ENCODE measurements around the gene ULK2.
"Not testable (repeated sequence)": the region's sequence is repeated elsewhere in the genome, so short reads cannot be mapped to it uniquely, and the experiment has no call there.

ULK2 gene

GRCh38 chr17:19769946-19770652 is 97.6 kb downstream of the ULK2 start:
- no peaks in the 10 kb centered on the region for H3K79me1 ChIP-seq (ENCODE audit: low read length)
- no peak overlapping the region for H3K27ac ChIP-seq (ENCODE audit: low read depth, low read length)
- H4K5ac ChIP-seq (ENCODE audit: low read length), result no peak overlapping the region
- H2AK5ac ChIP-seq (ENCODE audit: low read length), result no peak overlapping the region
- H3K56ac ChIP-seq (ENCODE audit: low read length), result no peak overlapping the region
- no peak overlapping the region for H3K4ac ChIP-seq (ENCODE audit: low read depth, low read length)
- no peak overlapping the region for H2BK15ac ChIP-seq (replicated peaks; ENCODE audit: low read depth)
- no peak overlapping the region for H3K4me2 ChIP-seq (ENCODE audit: low read length)
- H3K36me3 ChIP-seq (ENCODE audit: control insufficient read depth, insufficient read depth, low read length), result no peaks in the 10 kb centered on the region
- H3K9ac ChIP-seq (ENCODE audit: low read length), result no peak overlapping the region
- no peak overlapping the region for H2BK5ac ChIP-seq (ENCODE audit: low read length)
- H3K4me1 ChIP-seq (ENCODE audit: control insufficient read depth, low read depth, low read length), result no peaks in the 10 kb centered on the region
- H3K27me3 ChIP-seq (ENCODE audit: insufficient read depth, low read length, poor library complexity), result no peaks in the 10 kb centered on the region
- no peak overlapping the region for H4K8ac ChIP-seq (ENCODE audit: low read depth, low read length)
- no peak overlapping the region for H2BK120ac ChIP-seq (ENCODE audit: low read depth, low read length)
- H3K18ac ChIP-seq (ENCODE audit: low read length), result no peak overlapping the region
- H3K79me2 ChIP-seq (ENCODE audit: control insufficient read depth, insufficient read depth, low read length), result no peaks in the 10 kb centered on the region
- no peak for DNase-seq
- WGBS (ENCODE audit: extremely low coverage, insufficient coverage, low lambda C conversion rate), result no CpG with 5 or more reads among the region's 7 CpGs
- no peak overlapping the region for H3K23ac ChIP-seq (ENCODE audit: low read length)
- H3K4me3 ChIP-seq (ENCODE audit: low read length), result no peak overlapping the region

GRCh38 chr17:19768046-19768782 is 99.5 kb downstream of the ULK2 start:
- Histone ChIP-seq H3K4me2 (ENCODE audit: low read length) (no peak overlapping the region), H4K8ac (ENCODE audit: low read depth, low read length) (no peak overlapping the region), H3K4ac (ENCODE audit: low read depth, low read length) (no peak overlapping the region), H3K9ac (ENCODE audit: low read length) (no peak overlapping the region), H3K27ac (ENCODE audit: low read depth, low read length) (no peak overlapping the region), H3K18ac (ENCODE audit: low read length) (no peak overlapping the region), H3K27me3 (ENCODE audit: insufficient read depth, low read length, poor library complexity) (no peaks in the 10 kb centered on the region), H2BK15ac (replicated peaks; ENCODE audit: low read depth) (no peak overlapping the region), H2AK5ac (ENCODE audit: low read length) (no peak overlapping the region), H4K5ac (ENCODE audit: low read length) (no peak overlapping the region), H3K79me1 (ENCODE audit: low read length) (no peaks in the 10 kb centered on the region), H3K56ac (ENCODE audit: low read length) (no peak overlapping the region), H2BK5ac (ENCODE audit: low read length) (no peak overlapping the region), H3K36me3 (ENCODE audit: control insufficient read depth, insufficient read depth, low read length) (no peaks in the 10 kb centered on the region), H3K4me3 (ENCODE audit: low read length) (no peak overlapping the region), H3K23ac (ENCODE audit: low read length) (no peak overlapping the region), H3K79me2 (ENCODE audit: control insufficient read depth, insufficient read depth, low read length) (no peaks in the 10 kb centered on the region), H2BK120ac (ENCODE audit: low read depth, low read length) (no peak overlapping the region), H3K4me1 (ENCODE audit: control insufficient read depth, low read depth, low read length) (no peaks in the 10 kb centered on the region)
- no peak for DNase-seq
- no CpG with 5 or more reads among the region's 10 CpGs for WGBS (ENCODE audit: extremely low coverage, insufficient coverage, low lambda C conversion rate)

- Histone ChIP-seq H4K5ac (ENCODE audit: low read length) (no peak overlapping the region), H3K56ac (ENCODE audit: low read length) (no peak overlapping the region), H3K18ac (ENCODE audit: low read length) (no peak overlapping the region), H2AK5ac (ENCODE audit: low read length) (no peak overlapping the region), H3K4me2 (ENCODE audit: low read length) (no peak overlapping the region), H4K8ac (ENCODE audit: low read depth, low read length) (no peak overlapping the region), H3K79me1 (ENCODE audit: low read length) (no peaks in the 10 kb centered on the region), H2BK120ac (ENCODE audit: low read depth, low read length) (no peak overlapping the region), H2BK5ac (ENCODE audit: low read length) (no peak overlapping the region), H3K4me3 (ENCODE audit: low read length) (no peak overlapping the region), H3K23ac (ENCODE audit: low read length) (no peak overlapping the region), H3K4me1 (ENCODE audit: control insufficient read depth, low read depth, low read length) (no peaks in the 10 kb centered on the region), H3K4ac (ENCODE audit: low read depth, low read length) (no peak overlapping the region), H3K27me3 (ENCODE audit: insufficient read depth, low read length, poor library complexity) (no peaks in the 10 kb centered on the region), H3K36me3 (ENCODE audit: control insufficient read depth, insufficient read depth, low read length) (no peaks in the 10 kb centered on the region), H3K9ac (ENCODE audit: low read length) (no peak overlapping the region), H2BK15ac (replicated peaks; ENCODE audit: low read depth) (no peak overlapping the region), H3K79me2 (ENCODE audit: control insufficient read depth, insufficient read depth, low read length) (no peaks in the 10 kb centered on the region), H3K27ac (ENCODE audit: low read depth, low read length) (no peak overlapping the region)
- peak; percentile 71 for DNase-seq
- no CpG with 5 or more reads among the region's 12 CpGs for WGBS (ENCODE audit: extremely low coverage, insufficient coverage, low lambda C conversion rate)
Measured at GRCh38 chr17:19766421-19767270, 101.1 kb downstream of the ULK2 start.

DNA sequence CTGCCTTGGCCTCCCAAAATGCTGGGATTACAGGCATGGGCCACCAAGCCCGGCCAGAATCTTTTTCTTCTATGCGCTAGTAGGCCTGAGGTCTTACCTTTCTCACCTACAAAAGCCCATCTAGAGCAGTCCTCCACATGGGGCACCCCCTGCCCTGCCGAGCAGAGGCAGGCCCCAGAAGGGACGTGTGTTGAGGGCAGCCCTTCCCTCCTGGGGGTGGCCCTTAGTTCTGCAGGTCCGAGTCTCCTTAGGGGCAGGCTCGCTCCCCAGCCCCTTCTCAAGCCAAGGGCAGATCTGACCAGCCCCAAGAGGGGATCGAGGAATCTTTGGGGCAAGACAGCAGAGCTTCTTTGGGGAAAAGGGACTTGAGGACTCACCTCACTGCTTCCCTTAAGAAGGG is 101.7 kb downstream of the ULK2 start:
- Histone ChIP-seq H4K5ac (ENCODE audit: low read length) (no peak overlapping the region), H2BK5ac (ENCODE audit: low read length) (no peak overlapping the region), H3K56ac (ENCODE audit: low read length) (peak overlapping the region; percentile 40), H3K27me3 (ENCODE audit: insufficient read depth, low read length, poor library complexity) (no peaks in the 10 kb centered on the region), H2BK120ac (ENCODE audit: low read depth, low read length) (no peak overlapping the region), H4K8ac (ENCODE audit: low read depth, low read length) (no peak overlapping the region), H2BK15ac (replicated peaks; ENCODE audit: low read depth) (no peak overlapping the region), H3K4me3 (ENCODE audit: low read length) (no peak overlapping the region), H3K27ac (ENCODE audit: low read depth, low read length) (no peak overlapping the region), H3K4me2 (ENCODE audit: low read length) (no peak overlapping the region), H3K4me1 (ENCODE audit: control insufficient read depth, low read depth, low read length) (no peaks in the 10 kb centered on the region), H3K36me3 (ENCODE audit: control insufficient read depth, insufficient read depth, low read length) (no peaks in the 10 kb centered on the region), H3K9ac (ENCODE audit: low read length) (no peak overlapping the region), H3K79me2 (ENCODE audit: control insufficient read depth, insufficient read depth, low read length) (no peaks in the 10 kb centered on the region), H3K4ac (ENCODE audit: low read depth, low read length) (no peak overlapping the region), H3K79me1 (ENCODE audit: low read length) (no peaks in the 10 kb centered on the region), H2AK5ac (ENCODE audit: low read length) (no peak overlapping the region), H3K23ac (ENCODE audit: low read length) (no peak overlapping the region), H3K18ac (ENCODE audit: low read length) (no peak overlapping the region)
- no peak for DNase-seq
- WGBS (ENCODE audit: extremely low coverage, insufficient coverage, low lambda C conversion rate), result no CpG with 5 or more reads among the region's 7 CpGs

DNA sequence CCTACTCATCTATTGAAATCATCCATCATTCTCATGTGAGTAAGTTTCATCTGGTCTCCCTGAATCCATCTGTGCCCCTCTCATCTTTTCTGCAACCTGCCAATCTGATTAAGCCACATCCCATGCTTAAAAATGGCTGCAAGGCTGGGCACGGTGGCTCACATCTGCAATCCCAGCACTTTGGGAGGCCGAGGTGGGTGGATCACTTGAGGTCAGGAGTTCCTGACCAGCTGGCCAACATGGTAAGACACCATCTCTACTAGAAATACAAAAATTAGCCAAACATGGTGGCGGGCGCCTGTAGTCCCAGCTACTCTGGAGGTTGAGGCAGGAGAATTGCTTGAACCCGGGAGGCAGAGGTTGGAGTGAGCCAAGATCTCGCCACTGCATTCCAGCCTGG is 103.7 kb downstream of the ULK2 start:
- H3K56ac ChIP-seq (ENCODE audit: low read length); H3K27me3 ChIP-seq (ENCODE audit: insufficient read depth, low read length, poor library complexity); H3K79me1 ChIP-seq (ENCODE audit: low read length); H4K5ac ChIP-seq (ENCODE audit: low read length); H3K4me3 ChIP-seq (ENCODE audit: low read length); H3K4me1 ChIP-seq (ENCODE audit: control insufficient read depth, low read depth, low read length); H3K27ac ChIP-seq (ENCODE audit: low read depth, low read length); H3K36me3 ChIP-seq (ENCODE audit: control insufficient read depth, insufficient read depth, low read length); H4K8ac ChIP-seq (ENCODE audit: low read depth, low read length); H2AK5ac ChIP-seq (ENCODE audit: low read length); H3K18ac ChIP-seq (ENCODE audit: low read length); H3K79me2 ChIP-seq (ENCODE audit: control insufficient read depth, insufficient read depth, low read length); H3K23ac ChIP-seq (ENCODE audit: low read length); H3K4ac ChIP-seq (ENCODE audit: low read depth, low read length); H3K4me2 ChIP-seq (ENCODE audit: low read length); H2BK5ac ChIP-seq (ENCODE audit: low read length); H2BK120ac ChIP-seq (ENCODE audit: low read depth, low read length); H2BK15ac ChIP-seq (replicated peaks; ENCODE audit: low read depth); H3K9ac ChIP-seq (ENCODE audit: low read length); DNase-seq: not testable (repeated sequence)
- WGBS (ENCODE audit: extremely low coverage, insufficient coverage, low lambda C conversion rate), result no CpG with 5 or more reads among the region's 6 CpGs
